Lung (tissue), 12 donors: ENCODE measurements around the gene STRN3. TPM values are rescaled to one million over a fixed set of nuclear protein-coding genes. Genes with fewer than 3 reads are reported as not detected.

Source experiments
- ATAC-seq: fragments of 200-7000 bp; cut with Tn5 transposase; one replicate; pipeline ENCODE4 v1.9.1; 2020; ENCODE audit warnings: moderate number of reproducible peaks; ENCODE audit not compliant: insufficient read depth, low FRiP score
- DNase-seq, 3 donors: peaks; one replicate each; pipeline ENCODE4 v3.0.0-alpha.2; 2013 to 2017
- H3K27ac ChIP-seq, 2 donors: one replicate each; pipeline ENCODE4 v1.5.1; 2013; ENCODE audit warnings: mild to moderate bottlenecking in 2 of 2, moderate library complexity in 2 of 2, control low read depth in 1 of 2, inconsistent platforms in 1 of 2, low read depth in 1 of 2, low read length in 1 of 2
- H3K27me3 ChIP-seq, 3 donors: one replicate each; pipeline ENCODE4 v1.5.1; 2013; ENCODE audit warnings: low read length in 2 of 3; ENCODE audit not compliant: control insufficient read depth in 3 of 3, insufficient read depth in 3 of 3
- H3K36me3 ChIP-seq, 4 donors: one replicate each; pipeline ENCODE4 v1.5.1; 2013; ENCODE audit warnings: low read length in 4 of 4, mild to moderate bottlenecking in 1 of 4, moderate library complexity in 1 of 4; ENCODE audit not compliant: control insufficient read depth in 4 of 4, insufficient read depth in 4 of 4
- H3K4me1 ChIP-seq, 5 donors: one replicate each; pipeline ENCODE4 v1.5.1; 2013; ENCODE audit warnings: low read length in 5 of 5, mild to moderate bottlenecking in 2 of 5, moderate library complexity in 1 of 5; ENCODE audit not compliant: control insufficient read depth in 5 of 5, insufficient read depth in 5 of 5
- H3K4me3 ChIP-seq: one replicate; pipeline ENCODE4 v1.5.1; 2013; ENCODE audit warnings: mild to moderate bottlenecking, control low read depth, moderate library complexity
- H3K9ac ChIP-seq, 2 donors: one replicate each; pipeline ENCODE4 v1.5.1; 2013; ENCODE audit warnings: low read length in 2 of 2, control low read depth in 1 of 2; ENCODE audit not compliant: insufficient read depth in 1 of 2
- H3K9me3 ChIP-seq, 4 donors: one replicate each; pipeline ENCODE4 v1.5.1; 2013; ENCODE audit warnings: low read length in 3 of 4, mild to moderate bottlenecking in 1 of 4, moderate library complexity in 1 of 4; ENCODE audit not compliant: control insufficient read depth in 4 of 4, insufficient read depth in 3 of 4
- WGBS, 2 donors: extraction: QIAGEN DNeasy Blood & Tissue Kit; methylation state at CpG; one replicate each; pipeline ENCODE4 v1.1.7; 2013; 5-methylcytosine and 5-hydroxymethylcytosine counted together
- polyA plus RNA-seq, 2 donors: library from polyadenylated mRNA; stranded (reverse); fragments of 200-250 nt; gene quantifications; one replicate each; pipeline ENCODE4 v1.2.1, GENCODE V29; 2013
- total RNA-seq, 2 donors: library from RNA; depleted of rRNA in 1 of 2; stranded (reverse); fragments of >200 nt in 1 of 2; gene quantifications; one replicate each; pipeline ENCODE4 v1.2.1, GENCODE V29; 2014 to 2021
- TF ChIP-seq, protein P1 (sequence below): IDR thresholded peaks from 2 replicates; pipeline ENCODE4 v1.5.1; 2012; ENCODE audit warnings: mild to moderate bottlenecking; ENCODE audit errors: control extremely low read depth, extremely low read depth
- donor health status: control.
- donor health status: control.
- donor health status: Bipolar disorder and iron deficiency.
- donor health status: healthy.
- donor health status: DM: yes; HTN: yes; CAD: no.

Gene STRN3
- total and polyA plus RNA-seq, 4 donors: 10.6 to 86.8 (median 19.0) TPM

- 97 to 99% methylated on average over 2 of the region's 2 CpGs for WGBS, 2 donors
- Histone ChIP-seq H3K27me3 (no peaks in the 10 kb centered on the region), H3K36me3 (peaks cover 5 to 19% (median 7%) of the 10 kb centered on the region in 4 donors), H3K9me3 (peaks cover 0 to 2% (median 0%) of the 10 kb centered on the region in 4 donors), H3K4me1 (no peaks in the 10 kb centered on the region), H3K9ac (no peak overlapping the region), H3K27ac (no peak overlapping the region), H3K4me3 (no peak overlapping the region)
- no peak for DNase-seq
- TF ChIP-seq, protein P1, sequence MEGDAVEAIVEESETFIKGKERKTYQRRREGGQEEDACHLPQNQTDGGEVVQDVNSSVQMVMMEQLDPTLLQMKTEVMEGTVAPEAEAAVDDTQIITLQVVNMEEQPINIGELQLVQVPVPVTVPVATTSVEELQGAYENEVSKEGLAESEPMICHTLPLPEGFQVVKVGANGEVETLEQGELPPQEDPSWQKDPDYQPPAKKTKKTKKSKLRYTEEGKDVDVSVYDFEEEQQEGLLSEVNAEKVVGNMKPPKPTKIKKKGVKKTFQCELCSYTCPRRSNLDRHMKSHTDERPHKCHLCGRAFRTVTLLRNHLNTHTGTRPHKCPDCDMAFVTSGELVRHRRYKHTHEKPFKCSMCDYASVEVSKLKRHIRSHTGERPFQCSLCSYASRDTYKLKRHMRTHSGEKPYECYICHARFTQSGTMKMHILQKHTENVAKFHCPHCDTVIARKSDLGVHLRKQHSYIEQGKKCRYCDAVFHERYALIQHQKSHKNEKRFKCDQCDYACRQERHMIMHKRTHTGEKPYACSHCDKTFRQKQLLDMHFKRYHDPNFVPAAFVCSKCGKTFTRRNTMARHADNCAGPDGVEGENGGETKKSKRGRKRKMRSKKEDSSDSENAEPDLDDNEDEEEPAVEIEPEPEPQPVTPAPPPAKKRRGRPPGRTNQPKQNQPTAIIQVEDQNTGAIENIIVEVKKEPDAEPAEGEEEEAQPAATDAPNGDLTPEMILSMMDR: no peak
- ATAC-seq: no peak
Measured at GRCh38 chr14:30893819-30894218, 132.4 kb downstream of the STRN3 start.

- H3K4me3 ChIP-seq: no peak overlapping the region
- H3K36me3 ChIP-seq: peaks cover 0 to 3% (median 0%) of the 10 kb centered on the region in 4 donors
- no peak overlapping the region for H3K9ac ChIP-seq
- DNase-seq: no peak
- no peak for ATAC-seq
- H3K4me1 ChIP-seq: peaks cover 0 to 2% (median 1%) of the 10 kb centered on the region in 5 donors
- no peak overlapping the region for H3K27ac ChIP-seq
- H3K9me3 ChIP-seq: no peaks in the 10 kb centered on the region
- no peaks in the 10 kb centered on the region for H3K27me3 ChIP-seq
- TF ChIP-seq, protein P1: no peak
- 72 to 86% methylated on average over 4 of the region's 4 CpGs for WGBS, 2 donors
Measured at GRCh38 chr14:30889244-30889594, 137.0 kb downstream of the STRN3 start.

DNA sequence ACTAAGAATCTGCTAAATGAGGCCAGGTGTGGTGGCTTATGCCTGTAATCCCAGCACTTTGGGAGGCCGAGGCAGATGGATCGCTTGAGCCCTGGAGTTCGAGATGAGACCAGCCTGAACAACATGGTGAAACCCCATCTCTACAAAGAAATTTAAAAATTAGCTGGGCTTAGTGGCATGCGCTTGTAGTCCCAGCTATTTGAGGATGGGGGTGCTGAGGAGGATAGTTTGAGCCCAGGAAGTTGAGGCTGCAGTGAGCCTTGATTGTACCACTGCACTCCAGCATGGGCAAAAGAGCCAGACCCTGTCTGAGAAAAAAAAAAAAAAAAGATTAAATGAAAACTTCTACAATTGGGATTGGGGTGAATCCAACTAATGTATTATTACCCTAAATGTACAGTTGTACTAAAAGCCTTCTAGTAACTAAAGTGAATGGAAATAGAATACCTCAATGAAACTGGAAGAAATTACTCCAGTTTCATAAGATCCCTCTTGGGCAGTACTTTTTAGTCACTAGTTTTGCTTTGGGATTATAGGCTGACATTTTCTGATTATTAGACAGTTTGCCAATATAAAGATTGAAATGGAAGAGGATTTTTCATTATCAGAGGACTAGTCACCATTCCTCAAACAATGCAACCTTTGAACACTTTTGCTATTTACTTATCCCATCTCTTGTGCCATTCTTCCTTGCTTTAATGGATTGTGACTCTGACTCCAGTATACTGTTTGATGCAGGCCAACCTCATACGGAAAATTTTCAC, 137.5 kb downstream of the STRN3 start:
- TF ChIP-seq, protein P1: no peak
- Histone ChIP-seq H3K4me3 (no peak overlapping the region), H3K27me3 (no peaks in the 10 kb centered on the region), H3K9ac (no peak overlapping the region), H3K36me3 (peaks cover 0 to 3% (median 0%) of the 10 kb centered on the region in 4 donors), H3K9me3 (no peaks in the 10 kb centered on the region), H3K4me1 (peaks cover 0 to 2% (median 1%) of the 10 kb centered on the region in 5 donors), H3K27ac (no peak overlapping the region)
- 97% methylated on average over 5 of the region's 5 CpGs for WGBS, 2 donors
- ATAC-seq (no peak), DNase-seq (no peak)
